GM23338 (cell line): ENCODE data around the gene TTC28. TPM values are rescaled to one million over a fixed set of nuclear protein-coding genes. Genes with fewer than 3 reads are reported as not detected.

Experiments
- ATAC-seq: fragments of 200-7000 bp; cut with Tn5 transposase; 3 replicates; pipeline ENCODE4 v1.9.1; 2020
- DNase-seq: peaks from one replicate; pipeline ENCODE4 v3.0.0-alpha.2; 2015; ENCODE audit warnings: low spot score
- H2AFZ ChIP-seq: fragments of 200-600 bp; sonication (generic); 2 replicates; pipeline ENCODE4 v1.8.0; 2016; ENCODE audit warnings: antibody characterized with exemption, mild to moderate bottlenecking, moderate library complexity
- H3F3A ChIP-seq: fragments of 200-600 bp; sonication (generic); replicated peaks from 2 replicates; pipeline ENCODE4 v1.8.0; 2017; ENCODE audit warnings: antibody characterized with exemption, mixed run types, low read depth
- H3K27ac ChIP-seq: fragments of 200-600 bp; sonication (generic); 2 replicates; pipeline ENCODE4 v1.6.1; 2016; ENCODE audit warnings: low read depth
- H3K27me3 ChIP-seq: fragments of 200-600 bp; sonication (generic); 2 replicates; pipeline ENCODE4 v1.8.0; 2016; ENCODE audit warnings: mild to moderate bottlenecking, mixed run types, moderate library complexity; ENCODE audit not compliant: insufficient read depth
- H3K36me3 ChIP-seq: fragments of 200-600 bp; sonication (generic); 2 replicates; pipeline ENCODE4 v1.8.0; 2016; ENCODE audit warnings: mild to moderate bottlenecking; ENCODE audit not compliant: insufficient read depth
- H3K4me1 ChIP-seq: fragments of 200-600 bp; sonication (generic); 2 replicates; pipeline ENCODE4 v1.8.0; 2016; ENCODE audit warnings: mild to moderate bottlenecking, moderate library complexity; ENCODE audit not compliant: insufficient read depth
- H3K4me2 ChIP-seq: fragments of 200-600 bp; sonication (generic); 2 replicates; pipeline ENCODE4 v1.7.1; 2017; ENCODE audit warnings: mixed run types
- H3K4me3 ChIP-seq: fragments of 200-600 bp; sonication (generic); 2 replicates; pipeline ENCODE4 v1.6.1; 2016; ENCODE audit warnings: mixed run types
- H3K79me2 ChIP-seq: fragments of 200-600 bp; sonication (generic); replicated peaks from 2 replicates; pipeline ENCODE4 v1.8.0; 2017; ENCODE audit warnings: mild to moderate bottlenecking; ENCODE audit not compliant: insufficient read depth
- H3K9me2 ChIP-seq: fragments of 200-600 bp; sonication (generic); 2 replicates; pipeline ENCODE4 v1.8.0; 2017; ENCODE audit not compliant: insufficient read depth
- H4K20me1 ChIP-seq: fragments of 200-600 bp; sonication (generic); replicated peaks from 2 replicates; pipeline ENCODE4 v1.8.0; 2017; ENCODE audit warnings: mild to moderate bottlenecking; ENCODE audit not compliant: insufficient read depth
- H3K27ac Mint-ChIP-seq: 2 replicates; pipeline ENCODE4 v1.8.0; 2020; ENCODE audit warnings: inconsistent platforms, mild to moderate bottlenecking, moderate library complexity, mixed read lengths
- H3K27me3 Mint-ChIP-seq: 3 replicates; pipeline ENCODE4 v1.8.0; 2022; ENCODE audit warnings: low read depth, mild to moderate bottlenecking, moderate library complexity, mixed read lengths, inconsistent platforms; ENCODE audit not compliant: insufficient read depth, poor library complexity
- H3K36me3 Mint-ChIP-seq: 3 replicates; pipeline ENCODE4 v1.8.0; 2021; ENCODE audit warnings: low read depth, mild to moderate bottlenecking, inconsistent platforms, moderate library complexity, mixed read lengths
- H3K4me1 Mint-ChIP-seq: 3 replicates; pipeline ENCODE4 v1.8.0; 2020; ENCODE audit warnings: mild to moderate bottlenecking, inconsistent platforms, mixed read lengths
- H3K4me3 Mint-ChIP-seq: 3 replicates; pipeline ENCODE4 v1.8.0; 2021; ENCODE audit warnings: moderate library complexity, mild to moderate bottlenecking, inconsistent platforms, mixed read lengths
- H3K9me3 Mint-ChIP-seq: 3 replicates; pipeline ENCODE4 v1.8.0; 2020; ENCODE audit warnings: moderate library complexity, mild to moderate bottlenecking, inconsistent platforms, mixed read lengths
- CREB1 ChIP-seq: fragments of 250-450 bp; sonication (Bioruptor Pico); IDR thresholded peaks from 2 replicates; pipeline ENCODE4 v1.5.0; 2020; ENCODE audit warnings: low read depth, mild to moderate bottlenecking, moderate library complexity
- EZH2 ChIP-seq: fragments of 200-600 bp; sonication (generic); IDR thresholded peaks from one replicate; pipeline ENCODE4 v1.8.0; 2017; ENCODE audit warnings: antibody characterized with exemption, mild to moderate bottlenecking, low read depth; ENCODE audit not compliant: unreplicated experiment
- EZH2phosphoT487 ChIP-seq: fragments of 200-600 bp; sonication (generic); IDR thresholded peaks from one replicate; pipeline ENCODE4 v1.8.1; 2018; ENCODE audit warnings: antibody characterized with exemption; ENCODE audit not compliant: unreplicated experiment
- JUNB ChIP-seq: IDR thresholded peaks from one replicate; pipeline ENCODE4 v1.6.1; 2016; ENCODE audit warnings: antibody characterized with exemption; ENCODE audit not compliant: unreplicated experiment
- NANOG ChIP-seq: IDR thresholded peaks from 2 replicates; pipeline ENCODE4 v1.6.1; 2016; ENCODE audit warnings: antibody characterized with exemption, borderline replicate concordance
- POLR2AphosphoS5 ChIP-seq: IDR thresholded peaks from 2 replicates; pipeline ENCODE4 v1.6.1; 2016; ENCODE audit warnings: antibody characterized with exemption, low read depth
- REST ChIP-seq: IDR thresholded peaks from one replicate; pipeline ENCODE4 v1.6.1; 2018; ENCODE audit warnings: antibody characterized with exemption; ENCODE audit not compliant: unreplicated experiment
- STAT1 ChIP-seq: IDR thresholded peaks from one replicate; pipeline ENCODE4 v1.6.1; 2016; ENCODE audit warnings: antibody characterized with exemption; ENCODE audit not compliant: unreplicated experiment
- ZNF114 ChIP-seq: fragments of 250-450 bp; sonication (Bioruptor Pico); IDR thresholded peaks from 2 replicates; pipeline ENCODE4 v1.5.0; 2020; ENCODE audit warnings: mild to moderate bottlenecking, moderate library complexity
- ZNF331 ChIP-seq: fragments of 250-450 bp; sonication (Bioruptor Pico); IDR thresholded peaks from 2 replicates; pipeline ENCODE4 v1.5.0; 2020; ENCODE audit warnings: low read depth, mild to moderate bottlenecking, moderate library complexity
- ZNF462 ChIP-seq: fragments of 250-450 bp; sonication (Bioruptor Pico); IDR thresholded peaks from 2 replicates; pipeline ENCODE4 v1.5.0; 2020; ENCODE audit warnings: mild to moderate bottlenecking, moderate library complexity
- polyA plus RNA-seq: library from polyadenylated mRNA; unstranded; fragments of >200 nt; fragmentation: Nextera tagmentation; extraction: Ambion mirVana; gene quantifications from 2 replicates; pipeline ENCODE4 v1.2.1, GENCODE V29; 2016
- total RNA-seq: library from RNA; depleted of rRNA; stranded (reverse); fragments of >200 nt; shearing (Covaris generic); gene quantifications from 2 replicates; pipeline ENCODE4 v1.2.3, GENCODE V29; 2014
- TF ChIP-seq, protein P1 (sequence below): IDR thresholded peaks from 2 replicates; pipeline ENCODE4 v1.6.1; 2016; ENCODE audit warnings: antibody characterized with exemption
- TF ChIP-seq, protein P2 (sequence below), 2 experiments: fragments of 200-600 bp in 1 of 2; sonication (generic) in 1 of 2; conservative IDR thresholded peaks; 2 replicates each; pipeline versions ENCODE4 v1.5.1 to v1.6.1; 2016 to 2017; ENCODE audit warnings: antibody characterized with exemption in 2 of 2, low read depth in 2 of 2, mild to moderate bottlenecking in 2 of 2, moderate library complexity in 1 of 2

The TTC28 gene
- total and polyA plus RNA-seq, 2 experiments from 2014 or later, result 4.5 to 16.1 TPM

DNA sequence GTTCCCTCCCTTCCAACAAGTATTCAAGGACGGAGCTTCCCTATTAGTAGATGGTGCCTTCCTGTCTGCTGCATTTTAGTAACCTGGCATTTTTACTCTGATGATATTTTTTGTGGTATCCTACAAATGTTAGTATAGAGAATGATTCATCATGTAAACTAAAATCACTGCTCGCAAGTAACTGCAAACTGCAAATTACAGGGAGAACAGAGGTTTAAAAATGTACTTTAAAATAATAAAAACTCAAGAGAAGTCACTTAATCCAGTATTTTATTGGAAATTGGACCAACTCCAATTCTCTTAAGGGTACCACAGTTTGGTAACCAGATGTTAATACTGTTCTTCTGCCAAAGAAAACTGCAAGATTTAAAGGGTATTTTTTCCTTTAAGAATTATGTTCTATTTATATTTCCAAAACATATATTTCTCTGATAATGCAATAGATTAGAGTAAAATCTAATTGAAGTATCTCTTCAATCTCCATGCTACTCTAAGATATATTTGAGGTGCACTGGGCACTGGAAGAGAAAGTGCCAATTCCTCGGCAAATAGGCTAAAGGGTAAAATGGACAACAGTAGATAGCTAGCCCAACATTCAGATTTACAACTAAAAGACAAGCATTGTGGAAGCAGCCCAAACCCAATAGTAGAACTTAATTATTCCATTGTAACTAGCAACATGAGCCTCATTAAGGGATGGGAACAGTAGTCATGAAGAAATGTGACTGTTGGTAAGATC is 298.0 kb downstream of the TTC28 start:
- H3K9me3 Mint-ChIP-seq, result no peaks in the 10 kb centered on the region; the same call in 2 of the 3 replicates
- H3K36me3 Mint-ChIP-seq, result no peaks in the 10 kb centered on the region; the same call in 2 of the 3 replicates
- H2AFZ ChIP-seq, result no peak overlapping the region
- H3K27me3 Mint-ChIP-seq, result peaks cover under 1% of the 10 kb centered on the region
- ATAC-seq (no peak), DNase-seq (no peak)
- no peak overlapping the region for H3K4me3 ChIP-seq
- peaks cover 17% of the 10 kb centered on the region; the same call in 2 of the 3 replicates for H3K4me1 Mint-ChIP-seq
- H4K20me1 ChIP-seq, result no peaks in the 10 kb centered on the region
- no peaks in the 10 kb centered on the region for H3K36me3 ChIP-seq
- H3F3A ChIP-seq, result no peaks in the 10 kb centered on the region
- no peaks in the 10 kb centered on the region for H3K27me3 ChIP-seq
- TF ChIP-seq STAT1 (no peak), ZNF331 (no peak), EZH2phosphoT487 (no peak), EZH2 (no peak), REST (no peak), ZNF114 (CRISPR knock-in tag) (no peak), JUNB (no peak), CREB1 (CRISPR knock-in tag) (no peak), NANOG (no peak), ZNF462 (CRISPR knock-in tag) (no peak), POLR2AphosphoS5 (no peak)
- TF ChIP-seq, protein P1, sequence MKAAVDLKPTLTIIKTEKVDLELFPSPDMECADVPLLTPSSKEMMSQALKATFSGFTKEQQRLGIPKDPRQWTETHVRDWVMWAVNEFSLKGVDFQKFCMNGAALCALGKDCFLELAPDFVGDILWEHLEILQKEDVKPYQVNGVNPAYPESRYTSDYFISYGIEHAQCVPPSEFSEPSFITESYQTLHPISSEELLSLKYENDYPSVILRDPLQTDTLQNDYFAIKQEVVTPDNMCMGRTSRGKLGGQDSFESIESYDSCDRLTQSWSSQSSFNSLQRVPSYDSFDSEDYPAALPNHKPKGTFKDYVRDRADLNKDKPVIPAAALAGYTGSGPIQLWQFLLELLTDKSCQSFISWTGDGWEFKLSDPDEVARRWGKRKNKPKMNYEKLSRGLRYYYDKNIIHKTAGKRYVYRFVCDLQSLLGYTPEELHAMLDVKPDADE, result no peak
- TF ChIP-seq, protein P2, sequence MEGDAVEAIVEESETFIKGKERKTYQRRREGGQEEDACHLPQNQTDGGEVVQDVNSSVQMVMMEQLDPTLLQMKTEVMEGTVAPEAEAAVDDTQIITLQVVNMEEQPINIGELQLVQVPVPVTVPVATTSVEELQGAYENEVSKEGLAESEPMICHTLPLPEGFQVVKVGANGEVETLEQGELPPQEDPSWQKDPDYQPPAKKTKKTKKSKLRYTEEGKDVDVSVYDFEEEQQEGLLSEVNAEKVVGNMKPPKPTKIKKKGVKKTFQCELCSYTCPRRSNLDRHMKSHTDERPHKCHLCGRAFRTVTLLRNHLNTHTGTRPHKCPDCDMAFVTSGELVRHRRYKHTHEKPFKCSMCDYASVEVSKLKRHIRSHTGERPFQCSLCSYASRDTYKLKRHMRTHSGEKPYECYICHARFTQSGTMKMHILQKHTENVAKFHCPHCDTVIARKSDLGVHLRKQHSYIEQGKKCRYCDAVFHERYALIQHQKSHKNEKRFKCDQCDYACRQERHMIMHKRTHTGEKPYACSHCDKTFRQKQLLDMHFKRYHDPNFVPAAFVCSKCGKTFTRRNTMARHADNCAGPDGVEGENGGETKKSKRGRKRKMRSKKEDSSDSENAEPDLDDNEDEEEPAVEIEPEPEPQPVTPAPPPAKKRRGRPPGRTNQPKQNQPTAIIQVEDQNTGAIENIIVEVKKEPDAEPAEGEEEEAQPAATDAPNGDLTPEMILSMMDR (conservative IDR thresholded peaks at IDR 0.05; ENCODE audit: low read depth in 2 of 2), result no peak
- H3K4me1 ChIP-seq, result peaks cover 15% of the 10 kb centered on the region; the same call in 1 of the 2 replicates
- no peaks in the 10 kb centered on the region for H3K79me2 ChIP-seq
- H3K27ac Mint-ChIP-seq, result no peak overlapping the region
- H3K9me2 ChIP-seq, result no peaks in the 10 kb centered on the region
- H3K27ac ChIP-seq, result no peak overlapping the region
- H3K4me2 ChIP-seq, result no peak overlapping the region
- H3K4me3 Mint-ChIP-seq, result no peak overlapping the region
